Activated B cell treated with CpG ODN at 0.5 μM for 24 hours (primary cell): ENCODE data around the gene DNMT3L. TPM values are rescaled to one million over a fixed set of nuclear protein-coding genes. Genes with fewer than 3 reads are reported as not detected.
A peak's percentile ranks its signal among the peaks of the same experiment; 100 is the strongest.

Source experiments
- ATAC-seq: fragments of 200-7000 bp; cut with Tn5 transposase; one replicate; pipeline ENCODE4 v1.10.0; 2021; ENCODE audit warnings: low read depth, mild to moderate bottlenecking, moderate library complexity
- CTCF ChIA-PET: fragments of 350-600 bp; sonication (Branson Sonifier 250); formaldehyde crosslinking; loops from one replicate; lab custom pipeline; 2021; ENCODE audit warnings: antibody characterized with exemption; lab: Charles Lee
- POLR2A ChIA-PET: fragments of 350-600 bp; sonication (Branson Sonifier 250); formaldehyde crosslinking; loops from one replicate; lab custom pipeline; 2021; ENCODE audit warnings: antibody characterized with exemption; lab: Charles Lee
- DNase-seq: peaks from one replicate; pipeline ENCODE4 v3.0.0; 2022
- H3K27ac Mint-ChIP-seq: one replicate; pipeline ENCODE4 v1.8.0; 2020; ENCODE audit warnings: mixed read lengths
- H3K27me3 Mint-ChIP-seq: one replicate; pipeline ENCODE4 v1.8.0; 2021; ENCODE audit warnings: mixed read lengths
- H3K36me3 Mint-ChIP-seq: one replicate; pipeline ENCODE4 v1.8.0; 2021; ENCODE audit warnings: low read depth, mixed read lengths
- H3K4me1 Mint-ChIP-seq: one replicate; pipeline ENCODE4 v1.8.0; 2021; ENCODE audit warnings: mixed read lengths
- H3K4me3 Mint-ChIP-seq: one replicate; pipeline ENCODE4 v1.8.0; 2020; ENCODE audit warnings: mild to moderate bottlenecking, mixed read lengths
- H3K9me3 Mint-ChIP-seq: one replicate; pipeline ENCODE4 v1.8.0; 2020; ENCODE audit warnings: mixed read lengths
- CTCF ChIP-seq: fragments of 200-600 bp; IDR thresholded peaks from one replicate; pipeline ENCODE4 v1.8.0; 2022; ENCODE audit warnings: antibody characterized with exemption, mild to moderate bottlenecking
- intact Hi-C: fragments of 100-400 bp; cut with micrococcal nuclease; formaldehyde crosslinking; loops from one replicate; pipeline ENCODE4 v1.15.1; 2024
- total RNA-seq: library from RNA; stranded (reverse); gene quantifications from 2 replicates; pipeline ENCODE4 v1.2.3, GENCODE V29; 2022

DNMT3L gene
- total RNA-seq: not detected in 2 replicates

- DNase-seq (no peak), ATAC-seq (no peak)
- H3K27me3 Mint-ChIP-seq: peaks cover 2% of the 10 kb centered on the region
- no peak for TF ChIP-seq CTCF
- no peaks in the 10 kb centered on the region for H3K9me3 Mint-ChIP-seq
- POLR2A ChIA-PET: interaction anchor here (0.6 kb wide), 1 partner anchor 42 kb away, joined by 3 read pairs; no protein-coding TSS in a partner anchor
- H3K4me3 Mint-ChIP-seq: no peak within 1 kb of the TSS
- H3K36me3 Mint-ChIP-seq: no peaks in the 10 kb centered on the region
- no peak within 1 kb of the TSS for H3K27ac Mint-ChIP-seq
- CTCF ChIA-PET: no interaction called here
- intact Hi-C loops: no loop called here
- no peaks in the 10 kb centered on the region for H3K4me1 Mint-ChIP-seq
These were observed at the start of gene DNMT3L for GRCh38 chr21:44261675-44262295. DNMT3L (minus strand) TSS chr21:44261897; CDS start chr21:44261259, 638 bp downstream.

- no peak overlapping the region for H3K4me3 Mint-ChIP-seq
- H3K27ac Mint-ChIP-seq: no peak overlapping the region
- no peaks in the 10 kb centered on the region for H3K27me3 Mint-ChIP-seq
- ATAC-seq: peak; percentile 49
- POLR2A ChIA-PET: interaction anchor here (1.5 kb wide), 1 partner anchor 10 kb away, joined by 3 read pairs; no protein-coding TSS in a partner anchor
- peaks cover 56% of the 10 kb centered on the region for H3K36me3 Mint-ChIP-seq
- CTCF ChIA-PET: interaction anchor here (0.6 kb wide), 1 partner anchor 82 kb away, joined by 3 read pairs; no protein-coding TSS in a partner anchor
- TF ChIP-seq CTCF: no peak
- no peaks in the 10 kb centered on the region for H3K9me3 Mint-ChIP-seq
- peaks cover 3% of the 10 kb centered on the region for H3K4me1 Mint-ChIP-seq
- no peak for DNase-seq
- intact Hi-C loops: no loop called here
These were observed 49.2 kb upstream of the DNMT3L start for GRCh38 chr21:44310628-44311507.

GRCh38 chr21:44306936-44307704 lies 45.4 kb upstream of the DNMT3L start:
- DNase-seq (no peak), ATAC-seq (no peak)
- Mint-ChIP-seq H3K36me3 (peaks cover 41% of the 10 kb centered on the region), H3K4me3 (no peak overlapping the region), H3K4me1 (peaks cover 29% of the 10 kb centered on the region), H3K27ac (no peak overlapping the region), H3K9me3 (no peaks in the 10 kb centered on the region), H3K27me3 (no peaks in the 10 kb centered on the region)
- TF ChIP-seq CTCF: no peak
- ChIA-PET POLR2A (no interaction called here), CTCF (no interaction called here)
- intact Hi-C loops: loop anchor here (10.0 kb wide), 2 partner anchors 148 to 492 kb away; partner anchors contain the start of gene LRRC3

- no peaks in the 10 kb centered on the region for H3K27me3 Mint-ChIP-seq
- H3K27ac Mint-ChIP-seq: no peak overlapping the region
- H3K36me3 Mint-ChIP-seq: peaks cover 27% of the 10 kb centered on the region
- no peak overlapping the region for H3K4me3 Mint-ChIP-seq
- ChIA-PET POLR2A (no interaction called here), CTCF (no interaction called here)
- TF ChIP-seq CTCF: no peak
- ATAC-seq: no peak
- no peaks in the 10 kb centered on the region for H3K9me3 Mint-ChIP-seq
- intact Hi-C loops: loop anchor here (10.0 kb wide), 2 partner anchors 149 to 491 kb away; partner anchors contain the start of gene LRRC3
- DNase-seq: no peak
- peaks cover 43% of the 10 kb centered on the region for H3K4me1 Mint-ChIP-seq
These were observed 44.0 kb upstream of the DNMT3L start for GRCh38 chr21:44305691-44306090.
